AG08395 (cell line): ENCODE measurements around the gene SUCLG2.

Experiments
- DNase-seq: peaks from one replicate; pipeline ENCODE4 v3.0.0; 2012; ENCODE audit warnings: mixed read lengths, low spot score

The SUCLG2 gene

GRCh38 chr3:67458408-67458807, 196.0 kb downstream of the SUCLG2 start:
- DNase-seq = no peak

DNA sequence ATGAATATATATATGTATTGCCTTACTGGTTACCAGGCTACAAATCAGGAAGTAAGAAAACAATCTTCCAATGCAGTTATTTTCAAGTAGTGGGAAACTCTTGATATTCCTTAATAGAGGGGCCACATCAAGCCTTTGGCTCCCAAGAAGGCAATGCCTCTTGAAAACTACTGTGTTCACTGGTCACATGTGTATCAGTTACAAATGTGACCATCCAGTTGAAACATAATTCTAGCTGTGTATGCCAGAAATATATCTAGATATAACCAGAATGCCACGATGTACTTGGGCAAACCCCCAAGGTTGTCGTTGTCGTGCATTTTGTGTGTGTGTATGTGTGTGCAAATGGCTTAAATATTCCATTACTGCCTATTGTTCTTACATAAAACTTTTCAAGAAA, 200.8 kb downstream of the SUCLG2 start:
- no peak for DNase-seq

- DNase-seq = no peak
These were observed 204.3 kb downstream of the SUCLG2 start for GRCh38 chr3:67450153-67450552.

- no peak for DNase-seq
These were observed 207.0 kb downstream of the SUCLG2 start for GRCh38 chr3:67447393-67447792.

DNA sequence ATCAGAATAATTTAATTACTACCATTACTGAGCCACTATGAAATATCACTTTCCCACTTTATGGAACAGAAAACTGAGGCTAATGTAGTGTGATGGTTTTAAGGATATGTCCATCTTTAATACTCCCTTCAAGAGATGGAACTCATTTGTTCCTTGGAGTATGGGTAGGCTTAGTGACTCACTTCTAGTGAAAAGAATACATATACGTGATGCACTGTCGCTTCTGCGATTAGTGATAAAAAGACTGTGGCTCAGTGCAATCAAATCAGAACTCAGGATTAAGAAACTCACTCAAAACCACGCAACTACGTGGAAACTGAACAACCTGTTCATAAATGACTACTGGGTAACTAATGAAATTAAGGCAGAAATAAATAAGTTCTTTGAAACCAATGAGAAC, 216.6 kb downstream of the SUCLG2 start:
- DNase-seq = no peak

GRCh38 chr3:67437090-67437489, 217.3 kb downstream of the SUCLG2 start:
- DNase-seq = no peak

- no peak for DNase-seq
These were observed 221.3 kb downstream of the SUCLG2 start for GRCh38 chr3:67433109-67433508.

DNA sequence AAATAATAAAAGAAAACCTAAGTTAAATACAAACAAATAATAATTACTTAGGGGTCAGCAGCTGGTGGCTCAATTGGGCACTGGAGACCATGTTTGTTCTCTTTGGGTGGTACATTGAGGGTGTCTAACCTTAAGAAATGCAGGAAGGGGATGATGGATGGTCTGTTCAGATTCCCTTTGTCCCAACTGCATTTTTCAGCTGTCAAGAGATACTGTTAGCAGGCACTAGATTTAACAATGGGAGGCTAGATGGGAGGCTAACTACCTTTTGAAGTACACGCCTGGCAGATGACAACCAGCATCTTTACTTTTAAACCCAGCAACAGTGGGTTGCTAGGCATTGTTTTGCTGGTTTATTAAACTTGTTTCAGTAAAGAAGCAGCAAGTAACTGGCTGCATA, 222.5 kb downstream of the SUCLG2 start:
- no peak for DNase-seq

DNA sequence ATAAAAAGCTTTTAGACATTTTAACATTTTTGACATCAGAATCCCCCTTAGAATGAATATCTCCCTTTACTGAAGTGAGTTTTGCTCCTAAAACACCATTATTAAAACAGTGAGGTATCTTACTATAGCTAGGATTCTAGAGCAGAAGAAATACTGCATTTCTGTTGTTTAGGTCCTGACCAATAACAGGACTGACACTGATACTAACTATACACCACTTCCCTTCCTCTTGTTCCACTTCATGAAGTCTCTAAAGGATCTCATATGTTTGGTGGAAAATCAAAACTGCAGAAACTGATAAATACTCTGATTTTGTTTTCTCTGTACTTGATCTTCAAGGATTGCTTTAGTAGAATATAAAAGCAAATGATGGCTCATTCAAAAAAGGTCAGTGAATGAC, 230.7 kb downstream of the SUCLG2 start:
- DNase-seq = no peak

DNA sequence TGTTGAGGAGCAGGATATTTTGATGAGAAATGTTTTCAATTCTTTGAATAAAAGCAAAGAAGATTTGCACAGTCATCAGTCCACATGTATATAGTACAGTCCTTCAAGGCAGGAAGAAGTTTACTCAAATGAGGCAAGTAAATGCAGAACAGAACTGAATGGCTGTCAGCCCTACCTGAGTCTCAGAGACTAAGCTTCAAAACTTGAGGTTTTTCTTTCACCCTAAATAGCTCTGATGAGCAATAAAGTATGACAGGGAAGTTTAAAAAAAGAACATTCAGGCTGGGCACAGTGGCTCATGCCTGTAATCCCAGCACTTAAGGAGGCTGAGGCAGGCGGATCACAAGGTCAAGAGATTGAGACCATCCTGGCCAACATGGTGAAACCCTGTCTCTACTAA, 232.5 kb downstream of the SUCLG2 start:
- no peak for DNase-seq

- no peak for DNase-seq
These were observed 234.6 kb downstream of the SUCLG2 start for GRCh38 chr3:67419779-67420178.

GRCh38 chr3:67419218-67419529, 235.2 kb downstream of the SUCLG2 start:
- DNase-seq = no peak

GRCh38 chr3:67418426-67419217, 235.8 kb downstream of the SUCLG2 start:
- DNase-seq = peak; percentile 20

DNA sequence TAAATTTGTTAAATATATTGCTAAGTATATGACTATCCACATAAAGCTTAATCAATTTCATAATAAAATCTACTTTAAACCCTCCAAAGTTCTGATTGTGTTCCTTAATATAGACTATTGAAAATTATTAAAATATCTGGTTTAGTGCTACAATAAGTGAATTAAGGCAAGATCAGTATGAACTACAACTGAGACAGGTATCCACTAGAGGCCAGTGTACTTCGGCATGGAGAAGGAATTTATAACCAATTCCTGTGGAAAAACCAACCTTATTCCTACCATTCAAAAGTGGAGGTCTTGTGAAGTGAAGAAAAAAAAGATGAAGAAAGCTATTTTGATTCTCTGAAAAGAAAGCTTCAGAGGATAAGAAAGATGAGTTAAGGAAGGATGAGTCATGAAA, 237.7 kb downstream of the SUCLG2 start:
- no peak for DNase-seq

DNA sequence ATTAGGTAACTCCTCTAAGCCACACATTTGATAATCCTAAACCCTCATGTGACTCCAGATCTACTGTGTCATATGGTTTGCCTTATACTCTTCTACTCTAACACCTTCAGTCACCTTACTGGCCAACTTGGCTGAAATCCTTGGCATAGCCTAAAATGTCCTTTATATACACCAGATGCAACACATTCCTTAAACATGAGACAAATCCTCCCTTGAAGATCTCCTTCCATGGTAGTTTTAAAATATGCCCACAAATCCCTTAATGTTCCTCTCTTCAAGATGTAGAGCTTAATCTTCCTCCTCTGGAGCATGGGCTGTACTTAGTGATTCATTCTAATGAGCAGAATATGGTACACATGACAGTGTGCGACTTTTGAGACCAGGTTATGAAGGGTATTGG, 238.9 kb downstream of the SUCLG2 start:
- DNase-seq = peak; percentile 35

- DNase-seq = no peak
These were observed 239.7 kb downstream of the SUCLG2 start for GRCh38 chr3:67414740-67415139.

DNA sequence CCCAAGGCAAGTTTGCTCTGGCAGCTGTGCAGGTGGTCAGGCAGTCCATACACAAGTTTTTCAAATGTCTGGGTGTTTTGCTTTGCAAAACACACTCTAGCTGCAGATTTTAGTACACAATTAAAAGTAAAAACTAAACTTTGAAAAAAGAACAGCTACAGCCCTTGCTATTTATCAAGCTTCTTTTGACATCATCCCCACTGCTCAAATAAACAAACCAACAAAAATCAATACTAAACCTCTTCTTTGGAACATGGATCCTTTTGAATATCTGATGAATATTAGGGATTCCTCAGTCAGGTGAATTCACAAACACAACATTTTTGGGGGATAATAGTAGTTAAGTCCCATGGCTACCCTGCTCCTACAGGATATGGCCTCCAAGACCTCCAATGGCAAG, 249.2 kb downstream of the SUCLG2 start:
- DNase-seq = no peak

DNA sequence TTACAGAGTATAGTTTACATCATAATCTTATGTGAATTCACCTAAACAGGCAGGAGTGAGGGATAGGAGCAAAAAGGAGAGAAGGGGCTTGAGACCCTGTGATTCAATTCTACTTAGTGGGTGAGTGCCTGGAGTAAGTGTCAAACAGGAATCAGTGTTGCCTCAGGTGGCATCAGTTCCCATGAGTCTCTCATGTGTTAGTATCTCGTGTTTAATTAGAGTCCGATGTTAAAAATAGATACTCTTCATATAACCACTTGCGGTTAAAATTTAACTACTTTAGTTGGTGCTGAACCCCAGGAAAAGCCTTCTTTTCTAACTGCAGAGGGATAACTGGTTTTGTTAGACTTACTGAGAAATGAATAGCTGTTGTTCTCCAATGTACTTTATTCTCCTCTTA, 251.5 kb downstream of the SUCLG2 start:
- DNase-seq = no peak

GRCh38 chr3:67401921-67402320, 252.5 kb downstream of the SUCLG2 start:
- no peak for DNase-seq

GRCh38 chr3:67400476-67400875, 253.9 kb downstream of the SUCLG2 start:
- DNase-seq = no peak

GRCh38 chr3:67389176-67389575, 265.2 kb downstream of the SUCLG2 start:
- DNase-seq = no peak

DNA sequence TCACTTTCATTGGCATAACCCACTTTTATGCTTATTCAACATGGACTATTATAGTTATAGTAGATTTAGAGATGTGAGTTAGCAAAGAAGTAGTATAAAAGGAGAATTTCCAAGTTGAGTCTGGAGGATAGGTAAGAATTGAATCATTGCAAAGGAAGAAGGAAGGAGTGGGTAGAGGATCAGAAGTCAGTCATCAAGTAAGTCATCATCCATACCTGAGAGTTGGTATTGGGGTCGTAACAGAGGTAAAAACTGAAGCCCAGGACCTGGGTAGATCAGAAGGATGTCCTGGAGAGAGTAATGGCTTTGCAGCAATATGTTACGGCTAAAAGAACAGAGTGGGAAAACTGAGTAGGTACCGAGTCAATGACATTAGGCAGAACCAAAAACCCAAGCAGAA, 265.7 kb downstream of the SUCLG2 start:
- no peak for DNase-seq

DNA sequence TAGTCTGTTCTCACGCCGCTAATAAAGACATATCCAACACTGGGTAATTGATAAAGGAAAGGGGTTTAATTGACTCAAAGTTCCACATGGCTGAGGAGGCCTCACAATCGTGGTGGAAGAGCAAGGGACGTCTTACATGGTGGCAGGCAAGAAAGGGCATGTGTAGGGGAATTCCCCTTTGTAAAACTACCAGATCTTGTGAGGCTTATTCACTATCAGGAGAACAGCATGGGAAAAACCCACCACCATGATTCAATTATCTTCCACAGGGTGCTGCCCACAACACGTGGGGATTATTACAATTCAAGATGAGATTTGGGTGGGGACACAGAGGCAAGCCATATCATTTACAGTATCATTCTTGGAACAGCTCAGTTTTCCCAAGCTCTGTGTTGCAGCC, 268.0 kb downstream of the SUCLG2 start:
- no peak for DNase-seq

GRCh38 chr3:67384760-67385397, 269.5 kb downstream of the SUCLG2 start:
- DNase-seq = peak; percentile 41
